Measurements from ENCODE around the gene NGEF. TPM values are rescaled to one million over a fixed set of nuclear protein-coding genes. Genes with fewer than 3 reads are reported as not detected.

Gene NGEF
- total RNA-seq, 1 donor from 2014 or later = 0.16 TPM

GRCh38 chr2:232926431-232926939 is 86.6 kb downstream of the NGEF start:
- H3K27me3 ChIP-seq (ENCODE audit: insufficient read depth, low read length) = peaks cover 39% of the 10 kb centered on the region
- H3K9ac ChIP-seq (ENCODE audit: low read length) = no peak overlapping the region
- H3K36me3 ChIP-seq (ENCODE audit: insufficient read depth, low read length) = no peaks in the 10 kb centered on the region
- no peak overlapping the region for H3K4me3 ChIP-seq (ENCODE audit: insufficient read depth, low read depth, low read length)
- no peak for FAIRE-seq
- H4K20me1 ChIP-seq (ENCODE audit: insufficient read depth, low read length) = no peaks in the 10 kb centered on the region
- Mint-ChIP-seq H3K4me1 (ENCODE audit: low read depth, unreplicated experiment) (no peaks in the 10 kb centered on the region), H3K9me3 (ENCODE audit: unreplicated experiment) (peaks cover 16% of the 10 kb centered on the region), H3K27ac (ENCODE audit: unreplicated experiment) (no peak overlapping the region), H3K27me3 (ENCODE audit: low read depth, unreplicated experiment) (peaks cover 58% of the 10 kb centered on the region), H3K36me3 (ENCODE audit: low read depth, unreplicated experiment) (peaks cover 1% of the 10 kb centered on the region), H3K4me3 (ENCODE audit: unreplicated experiment) (peak overlapping the region; percentile 72)
- no peaks in the 10 kb centered on the region for H3K79me2 ChIP-seq (ENCODE audit: insufficient read depth, low read length)
- peak overlapping the region; percentile 64 for H3K4me2 ChIP-seq (ENCODE audit: low read length)
- no peak for DNase-seq (ENCODE audit: low read depth)
- no peak overlapping the region for H2AFZ ChIP-seq (ENCODE audit: low read depth, low read length)
- no peak for TF ChIP-seq CTCF (IDR thresholded peaks at IDR 0.05; ENCODE audit: insufficient read depth, low read depth, low read length)
- TF ChIP-seq EZH2 (IDR thresholded peaks at IDR 0.05; ENCODE audit: insufficient read depth, low read length) = no peak
- H3K9me3 ChIP-seq (ENCODE audit: insufficient read depth, low read depth, low read length) = no peaks in the 10 kb centered on the region
- H3K27ac ChIP-seq (ENCODE audit: low read depth, low read length) = no peak overlapping the region
- H3K4me1 ChIP-seq (ENCODE audit: insufficient read depth, low read length) = no peaks in the 10 kb centered on the region

- H3K36me3 ChIP-seq (ENCODE audit: insufficient read depth, low read length) = no peaks in the 10 kb centered on the region
Measured at GRCh38 chr2:232925821-232926156, 87.3 kb downstream of the NGEF start.

More at GRCh38 chr2:232925821-232926156, 87.3 kb downstream of the NGEF start:
- Mint-ChIP-seq H3K9me3 (ENCODE audit: unreplicated experiment) (peaks cover 14% of the 10 kb centered on the region), H3K36me3 (ENCODE audit: low read depth, unreplicated experiment) (peaks cover under 1% of the 10 kb centered on the region), H3K27me3 (ENCODE audit: low read depth, unreplicated experiment) (peaks cover 58% of the 10 kb centered on the region), H3K4me3 (ENCODE audit: unreplicated experiment) (no peak overlapping the region), H3K4me1 (ENCODE audit: low read depth, unreplicated experiment) (no peaks in the 10 kb centered on the region), H3K27ac (ENCODE audit: unreplicated experiment) (no peak overlapping the region)
- Histone ChIP-seq H3K27ac (ENCODE audit: low read depth, low read length) (no peak overlapping the region), H2AFZ (ENCODE audit: low read depth, low read length) (no peak overlapping the region), H3K9ac (ENCODE audit: low read length) (no peak overlapping the region), H3K4me2 (ENCODE audit: low read length) (no peak overlapping the region), H3K27me3 (ENCODE audit: insufficient read depth, low read length) (peaks cover 40% of the 10 kb centered on the region), H3K4me3 (ENCODE audit: insufficient read depth, low read depth, low read length) (no peak overlapping the region), H3K79me2 (ENCODE audit: insufficient read depth, low read length) (no peaks in the 10 kb centered on the region), H3K9me3 (ENCODE audit: insufficient read depth, low read depth, low read length) (no peaks in the 10 kb centered on the region), H3K4me1 (ENCODE audit: insufficient read depth, low read length) (no peaks in the 10 kb centered on the region), H4K20me1 (ENCODE audit: insufficient read depth, low read length) (no peaks in the 10 kb centered on the region)
- FAIRE-seq = no peak
- DNase-seq (ENCODE audit: low read depth) = no peak
- TF ChIP-seq EZH2 (IDR thresholded peaks at IDR 0.05; ENCODE audit: insufficient read depth, low read length) (no peak), CTCF (IDR thresholded peaks at IDR 0.05; ENCODE audit: insufficient read depth, low read depth, low read length) (no peak)
